ENCODE results near the gene TSPAN9. TPM values are rescaled to one million over a fixed set of nuclear protein-coding genes. Genes with fewer than 3 reads are reported as not detected.

TSPAN9 gene
- total RNA-seq, 1 experiment from 2014 or later: 13.4 TPM

DNA sequence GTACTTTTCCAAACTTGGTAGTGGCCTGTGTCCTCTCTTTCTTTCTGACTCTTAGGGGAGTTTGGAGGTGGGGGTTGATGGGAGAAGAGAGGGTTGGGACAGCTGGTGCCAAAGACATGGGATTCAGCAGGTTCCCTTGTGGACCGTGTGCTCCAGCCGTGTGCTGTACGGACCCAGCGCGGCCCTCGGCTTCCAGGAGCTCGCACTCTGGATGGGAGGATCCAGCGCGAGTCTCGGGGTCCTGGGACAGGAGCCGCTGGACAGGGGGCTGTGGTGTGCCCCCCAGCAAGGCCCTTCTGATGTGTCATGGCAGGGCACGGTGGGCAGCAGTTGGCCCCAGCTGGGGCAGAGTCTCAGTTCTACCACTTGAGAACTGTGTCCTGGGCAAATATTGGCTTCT, 45.0 kb upstream of the TSPAN9 start:
- TF ChIP-seq, protein P1, sequence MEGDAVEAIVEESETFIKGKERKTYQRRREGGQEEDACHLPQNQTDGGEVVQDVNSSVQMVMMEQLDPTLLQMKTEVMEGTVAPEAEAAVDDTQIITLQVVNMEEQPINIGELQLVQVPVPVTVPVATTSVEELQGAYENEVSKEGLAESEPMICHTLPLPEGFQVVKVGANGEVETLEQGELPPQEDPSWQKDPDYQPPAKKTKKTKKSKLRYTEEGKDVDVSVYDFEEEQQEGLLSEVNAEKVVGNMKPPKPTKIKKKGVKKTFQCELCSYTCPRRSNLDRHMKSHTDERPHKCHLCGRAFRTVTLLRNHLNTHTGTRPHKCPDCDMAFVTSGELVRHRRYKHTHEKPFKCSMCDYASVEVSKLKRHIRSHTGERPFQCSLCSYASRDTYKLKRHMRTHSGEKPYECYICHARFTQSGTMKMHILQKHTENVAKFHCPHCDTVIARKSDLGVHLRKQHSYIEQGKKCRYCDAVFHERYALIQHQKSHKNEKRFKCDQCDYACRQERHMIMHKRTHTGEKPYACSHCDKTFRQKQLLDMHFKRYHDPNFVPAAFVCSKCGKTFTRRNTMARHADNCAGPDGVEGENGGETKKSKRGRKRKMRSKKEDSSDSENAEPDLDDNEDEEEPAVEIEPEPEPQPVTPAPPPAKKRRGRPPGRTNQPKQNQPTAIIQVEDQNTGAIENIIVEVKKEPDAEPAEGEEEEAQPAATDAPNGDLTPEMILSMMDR (IDR thresholded peaks at IDR 0.05; ENCODE audit: unreplicated experiment): no peak
- ChIA-PET CTCF (interaction anchor here (0.5 to 0.7 kb wide), 2 partner anchors 8 to 11 kb away, joined by 3 to 6 read pairs; no protein-coding TSS in a partner anchor), POLR2A (no interaction called here)
- Mint-ChIP-seq H3K9me3 (ENCODE audit: unreplicated experiment) (no peaks in the 10 kb centered on the region), H3K4me3 (ENCODE audit: unreplicated experiment) (no peak overlapping the region), H3K27ac (ENCODE audit: low read depth, unreplicated experiment) (no peak overlapping the region), H3K27me3 (ENCODE audit: insufficient read depth, unreplicated experiment) (no peaks in the 10 kb centered on the region), H3K4me1 (ENCODE audit: insufficient read depth, unreplicated experiment) (no peaks in the 10 kb centered on the region), H3K36me3 (ENCODE audit: insufficient read depth, unreplicated experiment) (peaks cover 41% of the 10 kb centered on the region)
- DNase-seq (ENCODE audit: unreplicated experiment): no peak
- no TSS peak for BruUV-seq (replicated peaks)
- intact Hi-C loops (cut with micrococcal nuclease): loop anchor here (10.0 kb wide), 1 partner anchor 177 kb away; the partner anchor contains the start of gene TEX52

DNA sequence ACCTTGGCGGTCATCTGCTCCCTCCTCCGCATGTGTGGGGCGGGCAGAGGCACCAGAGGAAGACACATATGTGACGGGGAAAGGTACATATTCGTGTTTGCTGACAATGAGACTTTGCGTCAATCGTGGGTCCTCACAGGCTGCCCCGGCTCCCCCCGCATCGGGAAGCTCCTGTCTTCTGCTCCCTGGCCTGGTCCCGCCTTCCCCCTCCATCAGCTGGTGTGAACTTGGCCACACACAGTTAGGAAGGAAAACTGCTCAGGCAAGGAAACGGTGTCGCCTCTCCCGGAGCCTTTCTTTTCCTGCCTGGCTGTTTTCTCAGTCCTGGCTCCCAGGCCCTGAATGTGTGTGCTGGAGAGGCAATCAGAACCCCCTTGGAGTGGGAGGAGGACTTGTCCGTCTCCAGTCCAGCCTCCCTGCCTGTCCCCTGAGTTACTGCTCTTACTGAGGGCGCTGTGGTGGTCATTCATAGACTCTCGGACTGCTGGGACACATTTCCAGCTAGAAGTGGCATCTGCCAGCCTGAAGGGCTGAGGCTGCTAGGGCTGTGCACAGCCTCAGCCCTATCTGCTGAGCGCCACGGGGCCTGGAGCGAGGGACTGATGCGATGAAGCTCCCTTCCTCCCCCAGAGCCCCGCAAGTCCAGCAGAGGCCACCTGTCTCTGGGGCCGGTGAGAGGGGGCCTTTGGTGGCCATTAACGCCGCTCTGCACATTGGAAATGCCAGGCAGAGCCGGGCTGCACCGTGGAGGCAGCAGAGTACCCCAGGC, 44.2 kb upstream of the TSPAN9 start:
- ChIA-PET POLR2A (no interaction called here), CTCF (interaction anchor here (0.6 to 1.8 kb wide), 12 partner anchors 9 to 287 kb away, joined by 3 to 9 read pairs (median 4); partner anchors contain the start of genes FOXM1 and RHNO1)
- TF ChIP-seq, protein P1 (IDR thresholded peaks at IDR 0.05; ENCODE audit: unreplicated experiment): no peak
- Mint-ChIP-seq H3K36me3 (ENCODE audit: insufficient read depth, unreplicated experiment) (peaks cover 38% of the 10 kb centered on the region), H3K9me3 (ENCODE audit: unreplicated experiment) (no peaks in the 10 kb centered on the region), H3K4me3 (ENCODE audit: unreplicated experiment) (no peak overlapping the region), H3K4me1 (ENCODE audit: insufficient read depth, unreplicated experiment) (no peaks in the 10 kb centered on the region), H3K27ac (ENCODE audit: low read depth, unreplicated experiment) (no peak overlapping the region), H3K27me3 (ENCODE audit: insufficient read depth, unreplicated experiment) (no peaks in the 10 kb centered on the region)
- DNase-seq (ENCODE audit: unreplicated experiment): no peak
- BruUV-seq (replicated peaks): no TSS peak
- intact Hi-C loops (cut with micrococcal nuclease): loop anchor here (10.0 kb wide), 1 partner anchor 178 kb away; the partner anchor contains the start of gene TEX52

DNA sequence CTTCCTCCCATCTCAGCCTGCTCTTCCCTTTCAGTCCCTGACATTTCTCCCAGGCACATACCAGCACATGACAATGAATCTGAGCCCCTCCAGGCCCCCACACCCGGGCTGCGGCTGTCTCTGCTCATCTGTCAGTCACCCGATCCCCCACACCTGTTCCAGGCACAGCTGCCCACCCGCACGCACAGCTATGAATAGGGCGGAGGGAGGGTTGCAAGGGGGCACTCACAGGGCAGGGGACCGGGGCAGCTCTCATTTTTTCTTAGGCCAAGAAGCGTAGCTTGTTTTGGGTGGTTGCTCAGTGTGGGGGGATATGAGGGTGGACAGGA, 43.7 kb upstream of the TSPAN9 start:
- no peaks in the 10 kb centered on the region for H3K27me3 Mint-ChIP-seq (ENCODE audit: insufficient read depth, unreplicated experiment)
- DNase-seq (ENCODE audit: unreplicated experiment): no peak
- no TSS peak for BruUV-seq (replicated peaks)
- CTCF ChIA-PET: interaction anchor here (0.6 to 1.8 kb wide), 16 partner anchors 9 to 286 kb away, joined by 3 to 9 read pairs (median 3); partner anchors contain the start of genes FOXM1 and RHNO1
- intact Hi-C loops (cut with micrococcal nuclease): loop anchor here (10.0 kb wide), 1 partner anchor 179 kb away; the partner anchor contains the start of gene TEX52
- peaks cover 39% of the 10 kb centered on the region for H3K36me3 Mint-ChIP-seq (ENCODE audit: insufficient read depth, unreplicated experiment)
- no peak overlapping the region for H3K4me3 Mint-ChIP-seq (ENCODE audit: unreplicated experiment)
- TF ChIP-seq, protein P1 (IDR thresholded peaks at IDR 0.05; ENCODE audit: unreplicated experiment): no peak
- H3K4me1 Mint-ChIP-seq (ENCODE audit: insufficient read depth, unreplicated experiment): no peaks in the 10 kb centered on the region
- no peaks in the 10 kb centered on the region for H3K9me3 Mint-ChIP-seq (ENCODE audit: unreplicated experiment)
- no peak overlapping the region for H3K27ac Mint-ChIP-seq (ENCODE audit: low read depth, unreplicated experiment)
- POLR2A ChIA-PET: no interaction called here

DNA sequence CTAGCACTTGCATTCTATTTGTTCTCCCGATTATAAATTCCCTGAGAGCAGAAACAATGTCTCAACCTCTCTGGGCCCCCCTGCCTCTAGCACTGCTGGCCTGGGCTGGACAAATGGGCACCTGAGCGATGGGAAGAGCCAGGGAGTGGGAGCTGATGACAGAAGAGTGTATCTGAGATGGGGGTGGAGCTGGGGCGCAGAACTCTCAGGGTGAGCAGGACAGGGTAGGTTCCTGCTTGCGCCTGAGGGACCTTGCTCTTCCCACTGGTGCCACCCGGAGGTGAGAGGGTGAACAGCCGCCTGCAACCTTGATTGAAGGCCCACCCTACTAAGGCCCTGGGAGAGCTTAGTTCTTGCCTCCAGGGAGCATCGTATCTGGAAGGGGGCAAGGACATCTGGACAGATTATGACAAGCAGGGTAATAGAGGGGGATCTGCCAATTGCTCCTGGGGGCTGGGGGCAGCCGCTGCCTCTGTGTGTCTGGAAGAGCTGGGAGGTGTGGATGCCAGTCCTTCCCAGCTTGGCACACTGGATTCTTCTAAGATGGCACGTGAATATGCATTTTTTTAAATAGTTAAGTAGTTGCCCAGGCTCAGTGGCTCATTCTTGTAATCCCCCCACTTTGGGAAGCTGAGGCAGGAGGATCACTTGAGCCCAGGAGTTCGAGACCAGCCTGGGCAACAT, 43.0 kb upstream of the TSPAN9 start:
- H3K27ac Mint-ChIP-seq (ENCODE audit: low read depth, unreplicated experiment): no peak overlapping the region
- H3K27me3 Mint-ChIP-seq (ENCODE audit: insufficient read depth, unreplicated experiment): no peaks in the 10 kb centered on the region
- POLR2A ChIA-PET: interaction anchor here (0.6 kb wide), 1 partner anchor 151 kb away, joined by 3 read pairs; no protein-coding TSS in a partner anchor
- BruUV-seq (replicated peaks): no TSS peak
- CTCF ChIA-PET: interaction anchor here (0.5 to 1.8 kb wide), 26 partner anchors 8 to 411 kb away, joined by 3 to 9 read pairs (median 3); partner anchors contain the start of genes FOXM1 and RHNO1
- TF ChIP-seq, protein P1 (IDR thresholded peaks at IDR 0.05; ENCODE audit: unreplicated experiment): peak; percentile 37
- DNase-seq (ENCODE audit: unreplicated experiment): peak; percentile 59
- H3K4me1 Mint-ChIP-seq (ENCODE audit: insufficient read depth, unreplicated experiment): no peaks in the 10 kb centered on the region
- H3K36me3 Mint-ChIP-seq (ENCODE audit: insufficient read depth, unreplicated experiment): peaks cover 43% of the 10 kb centered on the region
- H3K9me3 Mint-ChIP-seq (ENCODE audit: unreplicated experiment): no peaks in the 10 kb centered on the region
- H3K4me3 Mint-ChIP-seq (ENCODE audit: unreplicated experiment): no peak overlapping the region
- intact Hi-C loops (cut with micrococcal nuclease): loop anchor here (2.0 to 10.0 kb wide), 2 partner anchors 149 to 179 kb away; partner anchors contain the start of gene TEX52

Data from MCF 10A (cell line).